HCT116 (cell line): Measurements from ENCODE around the gene PRR20D. TPM values are rescaled to one million over a fixed set of nuclear protein-coding genes. Genes with fewer than 3 reads are reported as not detected.

Experiments
- ATAC-seq: fragments of 200-7000 bp; cut with Tn5 transposase; 2 replicates; pipeline ENCODE4 v1.9.1; 2020; ENCODE audit warnings: mild to moderate bottlenecking, moderate library complexity
- BruUV-seq: library from RNA; stranded (reverse); fragments of 400-500 nt; replicated peaks from 2 replicates; lab custom pipeline; 2021; lab: Mats Ljungman, UMichigan
- CTCF ChIA-PET: fragments of 300-600 bp; sonication (Branson Sonifier 250); formaldehyde crosslinking; loops from one replicate; lab custom pipeline; 2021; ENCODE audit warnings: antibody characterized with exemption; lab: Charles Lee
- POLR2A ChIA-PET: fragments of 300-600, 350-600 bp; sonication (Branson Sonifier 250); formaldehyde crosslinking; loops from one replicate; lab custom pipeline; 2021; ENCODE audit warnings: antibody characterized with exemption; lab: Charles Lee
- RAD21 ChIA-PET, 2 experiments: fragments of 300-600 bp; sonication (Branson Sonifier 250); formaldehyde crosslinking; loops; one replicate each; lab custom pipeline; 2023; ENCODE audit warnings: low total read pairs in 2 of 2; ENCODE audit not compliant: uncharacterized antibody in 2 of 2, unreplicated experiment in 2 of 2, low non-redundant PET in 1 of 2; lab: Charles Lee
- DNase-seq: peaks from one replicate; pipeline ENCODE4 v3.0.0-alpha.2; 2010; ENCODE audit warnings: low read depth, low spot score
- H2AFZ ChIP-seq: fragments of 200-600 bp; shearing (Covaris generic), sonication (generic); 2 replicates; pipeline ENCODE4 v1.6.1; 2017; ENCODE audit warnings: low read depth, mixed run types, mixed read lengths, antibody characterized with exemption, low read length; ENCODE audit not compliant: poor library complexity, severe bottlenecking
- H3K27ac ChIP-seq: 2 replicates; pipeline ENCODE4 v1.5.1; 2012; ENCODE audit warnings: low read depth, low read length
- H3K27me3 ChIP-seq: fragments of 200-600 bp; sonication (generic); 2 replicates; pipeline ENCODE4 v1.6.1; 2016; ENCODE audit warnings: mixed run types, low read length, mixed read lengths; ENCODE audit not compliant: insufficient read depth
- H3K36me3 ChIP-seq, 2 experiments: fragments of 200-500 bp in 1 of 2; fragments of 200-600 bp in 1 of 2; sonication (Bioruptor generic) in 1 of 2; sonication (generic) in 1 of 2; 2 replicates each; pipeline versions ENCODE4 v1.5.1 to v1.6.1; 2014 to 2016; ENCODE audit warnings: low read length in 2 of 2, inconsistent platforms in 1 of 2, mixed read lengths in 1 of 2, mixed run types in 1 of 2; ENCODE audit not compliant: insufficient read depth in 2 of 2, control insufficient read depth in 1 of 2
- H3K4me1 ChIP-seq, 2 experiments: fragments of 200-600 bp in 1 of 2; sonication (generic) in 1 of 2; 2 replicates each; pipeline versions ENCODE4 v1.5.1 to v1.6.1; 2012 to 2017; ENCODE audit warnings: low read length in 2 of 2, inconsistent platforms in 1 of 2, mild to moderate bottlenecking in 1 of 2, mixed read lengths in 1 of 2, mixed run types in 1 of 2, moderate library complexity in 1 of 2; ENCODE audit not compliant: insufficient read depth in 2 of 2, control insufficient read depth in 1 of 2
- H3K4me2 ChIP-seq: fragments of 200-600 bp; sonication (generic); 2 replicates; pipeline ENCODE4 v1.6.1; 2017; ENCODE audit warnings: mixed run types, low read length, mixed read lengths
- H3K4me3 ChIP-seq, 2 experiments: fragments of 200-600 bp in 1 of 2; sonication (generic) in 1 of 2; replicated peaks in 1 of 2; 2 replicates each; pipeline ENCODE4 v1.5.1; 2011 to 2016; ENCODE audit warnings: low read length in 2 of 2, control low read depth in 1 of 2, low read depth in 1 of 2, mild to moderate bottlenecking in 1 of 2, mixed read lengths in 1 of 2, mixed run types in 1 of 2
- H3K79me2 ChIP-seq: fragments of 200-600 bp; sonication (generic); 2 replicates; pipeline ENCODE4 v1.6.1; 2017; ENCODE audit warnings: mild to moderate bottlenecking, mixed run types, low read length, moderate library complexity, mixed read lengths; ENCODE audit not compliant: insufficient read depth
- H3K9ac ChIP-seq: fragments of 200-600 bp; sonication (generic); 2 replicates; pipeline ENCODE4 v1.6.1; 2016; ENCODE audit warnings: low read length, mixed read lengths
- H3K9me2 ChIP-seq: fragments of 200-600 bp; sonication (generic), shearing (Covaris generic); 2 replicates; pipeline ENCODE4 v1.6.1; 2017; ENCODE audit warnings: mixed run types, mild to moderate bottlenecking, moderate library complexity; ENCODE audit not compliant: insufficient read depth
- H3K9me3 ChIP-seq, 2 experiments: fragments of 200-500 bp in 1 of 2; fragments of 200-600 bp in 1 of 2; sonication (Bioruptor generic) in 1 of 2; sonication (generic) in 1 of 2; 2 replicates each; pipeline ENCODE4 v1.6.1; 2014 to 2017; ENCODE audit warnings: low read length in 2 of 2, mixed read lengths in 2 of 2, inconsistent platforms in 1 of 2, low read depth in 1 of 2, mild to moderate bottlenecking in 1 of 2, mixed run types in 1 of 2, moderate library complexity in 1 of 2; ENCODE audit not compliant: control insufficient read depth in 1 of 2, insufficient read depth in 1 of 2
- H4K20me1 ChIP-seq: fragments of 200-600 bp; sonication (generic), shearing (Covaris generic); 2 replicates; pipeline ENCODE4 v1.6.1; 2017; ENCODE audit warnings: mixed run types, mild to moderate bottlenecking, moderate library complexity; ENCODE audit not compliant: insufficient read depth
- CBX3 ChIP-seq: IDR thresholded peaks from 2 replicates; pipeline ENCODE4 v1.6.1; 2012; ENCODE audit warnings: low read depth
- CTCF ChIP-seq, 3 experiments: fragments of 200-600 bp in 1 of 3; sonication (generic) in 1 of 3; IDR thresholded peaks in 2 of 3; conservative IDR thresholded peaks in 1 of 3; 2 replicates each; pipeline ENCODE4 v1.5.1; 2012 to 2017; ENCODE audit warnings: low read depth in 2 of 3, low read length in 2 of 3, antibody characterized with exemption in 1 of 3, borderline replicate concordance in 1 of 3, control low read depth in 1 of 3, mild to moderate bottlenecking in 1 of 3, mixed read lengths in 1 of 3, mixed run types in 1 of 3, moderate library complexity in 1 of 3; ENCODE audit not compliant: insufficient read depth in 1 of 3
- EGR1 ChIP-seq: IDR thresholded peaks from 2 replicates; pipeline ENCODE4 v1.6.1; 2012; ENCODE audit warnings: low read depth
- ELF1 ChIP-seq: IDR thresholded peaks from 2 replicates; pipeline ENCODE4 v1.6.1; 2012; ENCODE audit warnings: low read depth, borderline replicate concordance
- RAD21 ChIP-seq: IDR thresholded peaks from 2 replicates; pipeline ENCODE4 v1.6.1; 2012; ENCODE audit warnings: low read depth, mild to moderate bottlenecking
- REST ChIP-seq: IDR thresholded peaks from 2 replicates; pipeline ENCODE4 v1.6.1; 2012; ENCODE audit warnings: low read depth
- SIN3A ChIP-seq: IDR thresholded peaks from 2 replicates; pipeline ENCODE4 v1.6.1; 2012; ENCODE audit warnings: low read depth
- SRF ChIP-seq: IDR thresholded peaks from 2 replicates; pipeline ENCODE4 v1.6.1; 2012; ENCODE audit warnings: low read depth
- ZFX ChIP-seq: fragments of 450-650 bp; IDR thresholded peaks from 2 replicates; pipeline ENCODE4 v1.6.1; 2017
- ZNF274 ChIP-seq: fragments of 200-500 bp; sonication (Bioruptor generic); IDR thresholded peaks from 2 replicates; pipeline ENCODE4 v1.6.1; 2014; ENCODE audit warnings: mild to moderate bottlenecking, low read depth, low read length, inconsistent platforms
- intact Hi-C: fragments of 100-400 bp; cut with micrococcal nuclease; formaldehyde crosslinking; loops from 2 replicates; pipeline ENCODE4 v1.10.0; 2022
- total RNA-seq: library from RNA; stranded (reverse); gene quantifications from one replicate; pipeline ENCODE4 v1.2.1, GENCODE V29; 2021; ENCODE audit not compliant: unreplicated experiment

Gene PRR20D
- total RNA-seq, 1 experiment from 2014 or later: not detected

GRCh38 chr13:57123681-57124080 is 36.8 kb upstream of the PRR20D start:
- H3K9ac ChIP-seq: no peak overlapping the region
- no peaks in the 10 kb centered on the region for H3K36me3 ChIP-seq
- BruUV-seq: no TSS peak
- H3K4me2 ChIP-seq: no peak overlapping the region
- no peak overlapping the region for H3K4me3 ChIP-seq
- H3K27me3 ChIP-seq: no peaks in the 10 kb centered on the region
- intact Hi-C loops: no loop called here
- no peak overlapping the region for H2AFZ ChIP-seq
- H3K9me2 ChIP-seq: no peaks in the 10 kb centered on the region
- ChIA-PET POLR2A (no interaction called here), RAD21 (no interaction called here), CTCF (no interaction called here)
- H4K20me1 ChIP-seq: no peaks in the 10 kb centered on the region
- H3K79me2 ChIP-seq: no peaks in the 10 kb centered on the region
- TF ChIP-seq SIN3A (no peak), ELF1 (no peak), REST (no peak), EGR1 (no peak), CBX3 (no peak), SRF (no peak), RAD21 (no peak), ZFX (no peak), ZNF274 (no peak), CTCF (IDR thresholded peaks at IDR 0.05 in 2 of 3, conservative IDR thresholded peaks at IDR 0.05 in 1 of 3; ENCODE audit: borderline replicate concordance in 1 of 3, insufficient read depth in 1 of 3, low read depth in 2 of 3, low read length in 2 of 3) (no peak)
- H3K4me1 ChIP-seq: no peaks in the 10 kb centered on the region
- no peak for DNase-seq
- H3K27ac ChIP-seq: no peak overlapping the region
- peaks cover 9% of the 10 kb centered on the region in 2 experiments; a peak in 2 of 4 replicates for H3K9me3 ChIP-seq
- ATAC-seq: no peak
